Measurements from ENCODE around the gene CTAG1B. TPM values are rescaled to one million over a fixed set of nuclear protein-coding genes. Genes with fewer than 3 reads are reported as not detected.

CTAG1B gene
- total and polyA plus RNA-seq, 2 of the 8 experiments (the other 6 are each of a cell fraction or from before 2014, with no cell fraction given): not detected

DNA sequence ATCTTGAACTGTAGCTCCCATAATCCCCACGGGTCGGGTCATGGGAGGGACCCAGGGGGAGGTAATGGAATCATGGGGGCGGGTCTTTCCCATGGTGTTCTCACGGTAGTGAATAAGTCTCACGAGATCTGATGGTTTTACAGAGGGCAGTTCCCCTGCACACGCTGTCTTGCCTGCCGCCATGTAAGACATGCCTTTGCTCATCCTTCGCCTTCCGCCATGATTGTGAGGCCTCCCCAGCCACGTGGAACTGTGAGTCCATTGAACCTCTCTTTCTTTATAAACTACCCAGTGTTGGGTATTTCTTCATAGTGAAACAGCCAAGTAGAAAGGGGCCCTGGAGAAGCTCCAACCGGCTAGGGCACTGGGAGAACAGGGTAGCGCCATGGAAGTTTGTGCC lies 21.9 kb downstream of the CTAG1B start:
- Histone ChIP-seq H3K27ac (ENCODE audit: low read depth, low read length) (no peak overlapping the region), H3K14ac (ENCODE audit: insufficient read length) (no peak overlapping the region), H2BK12ac (ENCODE audit: low read depth, low read length) (0 out of 2 replicates have a peak overlapping the region, but pooled peaks have one; percentile 17), H3K9ac (replicated peaks in 1 of 4; ENCODE audit: extremely low read depth in 1 of 4, low read depth in 3 of 4, low read length in 3 of 4) (no peak overlapping the region), H2AFZ (ENCODE audit: low read length) (no peak overlapping the region), H4K8ac (ENCODE audit: extremely low read depth, insufficient read depth, low read length) (no peak overlapping the region), H3K79me2 (ENCODE audit: control insufficient read depth in 1 of 2, insufficient read depth in 2 of 2, low read length in 2 of 2) (no peaks in the 10 kb centered on the region), H4K5ac (ENCODE audit: insufficient read length, low read depth, low read length) (no peak overlapping the region), H3K4me1 (replicated peaks in 1 of 4; ENCODE audit: control insufficient read depth in 3 of 4, insufficient read depth in 4 of 4, low read length in 3 of 4) (peaks cover 0 to 10% (median 0%) of the 10 kb centered on the region in 4 experiments; a peak in 4 of 7 replicates), H3K9me3 (ENCODE audit: insufficient read depth in 2 of 2, low read depth in 1 of 2, low read length in 1 of 2) (peaks cover 3 to 8% of the 10 kb centered on the region in 2 experiments), H3K23me2 (ENCODE audit: low read depth, low read length) (no peaks in the 10 kb centered on the region), H4K91ac (replicated peaks; ENCODE audit: insufficient read length, low read length) (no peak overlapping the region), H3K23ac (ENCODE audit: insufficient read length) (no peak overlapping the region), H3K4me3 (ENCODE audit: extremely low read depth in 1 of 4, insufficient read depth in 2 of 4, low read depth in 3 of 4, low read length in 4 of 4) (no peak overlapping the region), H2BK5ac (ENCODE audit: low read depth, low read length) (no peak overlapping the region), H3K27me3 (replicated peaks in 1 of 4; ENCODE audit: control insufficient read depth in 3 of 4, extremely low read depth in 1 of 4, insufficient read depth in 3 of 4, low read length in 3 of 4) (no peaks in the 10 kb centered on the region), H2BK20ac (ENCODE audit: low read length) (no peak overlapping the region), H3K36me3 (ENCODE audit: control insufficient read depth in 2 of 4, insufficient read depth in 4 of 4, low read length in 3 of 4) (no peaks in the 10 kb centered on the region), H3K4me2 (ENCODE audit: insufficient read depth in 1 of 2, low read depth in 2 of 2, low read length in 2 of 2) (no peak overlapping the region; a peak in 1 of 4 replicates), H2BK120ac (replicated peaks; ENCODE audit: low read depth, low read length) (no peak overlapping the region), H3K18ac (ENCODE audit: extremely low read depth, low read length) (no peak overlapping the region; the same call in 1 of the 2 replicates), H2BK15ac (ENCODE audit: low read length) (no peak overlapping the region), H2AK5ac (ENCODE audit: low read depth, low read length) (0 out of 2 replicates have a peak overlapping the region, but pooled peaks have one; percentile 39), H3K4ac (replicated peaks; ENCODE audit: insufficient read length, low read depth, low read length) (no peak overlapping the region), H3K79me1 (ENCODE audit: low read depth, low read length) (no peaks in the 10 kb centered on the region), H3K56ac (replicated peaks; ENCODE audit: insufficient read length, low read depth, low read length) (no peak overlapping the region), H4K20me1 (replicated peaks in 1 of 2; ENCODE audit: control insufficient read depth in 1 of 2, insufficient read depth in 2 of 2, low read length in 2 of 2) (no peaks in the 10 kb centered on the region)
- FAIRE-seq (no peak), DNase-seq (ENCODE audit: low read depth in 1 of 2, low spot score in 2 of 2) (no peak)
- ChIA-PET POLR2A (ENCODE audit: partially characterized antibody) (no interaction called here), CTCF (ENCODE audit: partially characterized antibody) (interaction anchor here (0.8 kb wide), 1 partner anchor 243 kb away, joined by 3 read pairs; no protein-coding TSS in a partner anchor)
- TF ChIP-seq BCL11A (IDR thresholded peaks at IDR 0.05; ENCODE audit: low read depth in 2 of 2, low read length in 2 of 2): no peak
- no peak for TF ChIP-seq CREB1 (IDR thresholded peaks at IDR 0.05)
- WGBS, 2 experiments (ENCODE audit: extremely low coverage in 1 of 2, insufficient coverage in 1 of 2, insufficient read length in 1 of 2, insufficient replicate concordance in 2 of 2, low coverage in 1 of 2, low lambda C conversion rate in 2 of 2, missing lambda C conversion rate in 1 of 2): 100% methylated on average over 2 of the region's 12 CpGs; no CpG with 5 or more reads in 1 of the 2 experiments
